GM12864 (cell line): ENCODE measurements around the gene OSBPL1A.
"Not testable (repeated sequence)": the region's sequence is repeated elsewhere in the genome, so short reads cannot be mapped to it uniquely, and the experiment has no call there.

ENCODE experiments used
- DNase-seq: peaks from one replicate; pipeline ENCODE4 v3.0.0-alpha.2; 2011; ENCODE audit warnings: low read depth
- H3K4me3 ChIP-seq: 2 replicates; pipeline ENCODE4 v1.5.1; 2011; ENCODE audit warnings: mild to moderate bottlenecking, low read depth, low read length, control low read depth
- CTCF ChIP-seq: IDR thresholded peaks from 2 replicates; pipeline ENCODE4 v1.5.1; 2011; ENCODE audit warnings: low read depth, mild to moderate bottlenecking, moderate library complexity, low read length, control low read depth, inconsistent platforms; ENCODE audit errors: missing control alignments

Gene OSBPL1A

GRCh38 chr18:24368749-24369148 is 28.9 kb downstream of the OSBPL1A start:
- TF ChIP-seq CTCF = no peak
- no peak for DNase-seq
- H3K4me3 ChIP-seq = no peak overlapping the region

- TF ChIP-seq CTCF = no peak
- DNase-seq = no peak
- no peak overlapping the region for H3K4me3 ChIP-seq
Measured at GRCh38 chr18:24366328-24366727, 31.3 kb downstream of the OSBPL1A start.

DNA sequence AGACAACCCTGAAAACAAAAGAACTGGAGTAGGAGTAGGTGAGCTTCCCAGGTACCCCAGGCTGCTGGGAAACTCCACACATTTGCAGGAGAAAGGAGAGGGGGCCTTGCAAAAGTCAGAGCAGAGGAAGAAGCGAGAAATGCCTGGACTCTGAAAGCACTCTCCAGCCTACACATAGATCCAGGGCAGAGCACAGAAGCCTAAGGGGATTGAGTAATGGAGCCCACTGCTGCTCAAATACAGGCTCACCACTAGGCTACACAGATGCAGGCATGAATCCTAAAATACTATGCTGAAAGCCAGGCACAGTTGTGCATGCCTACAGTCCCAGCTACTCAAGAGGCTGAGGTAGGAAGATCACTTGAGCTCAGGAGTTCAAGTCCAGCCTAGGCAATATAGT is 33.4 kb downstream of the OSBPL1A start:
- no peak for TF ChIP-seq CTCF
- H3K4me3 ChIP-seq = no peak overlapping the region
- no peak for DNase-seq

GRCh38 chr18:24362757-24363156 is 34.9 kb downstream of the OSBPL1A start:
- DNase-seq = no peak
- no peak overlapping the region for H3K4me3 ChIP-seq
- TF ChIP-seq CTCF = no peak

GRCh38 chr18:24359787-24360530 is 37.7 kb downstream of the OSBPL1A start:
- H3K4me3 ChIP-seq = not testable (repeated sequence)
- peak; percentile 40 for TF ChIP-seq CTCF
- peak; percentile 36 for DNase-seq

DNA sequence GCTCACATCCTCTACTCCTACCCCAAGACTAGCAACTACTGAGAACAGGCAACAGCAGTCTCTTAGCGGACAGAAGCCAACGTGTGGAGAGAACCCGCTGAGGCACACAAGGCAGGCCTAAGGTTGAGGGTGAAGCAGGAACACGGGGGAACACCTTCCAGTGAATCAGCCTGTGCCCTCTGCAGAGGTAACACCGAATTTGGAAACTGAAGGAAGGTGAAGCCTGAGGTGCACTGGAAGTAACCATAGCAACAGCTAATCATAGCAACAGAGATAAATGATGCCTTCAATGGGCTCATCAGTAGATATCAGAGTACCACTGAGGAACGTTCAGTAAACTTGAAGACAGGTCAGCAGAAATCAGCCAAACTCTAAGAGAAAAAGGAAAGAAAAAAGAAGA is 43.3 kb downstream of the OSBPL1A start:
- TF ChIP-seq CTCF = no peak
- no peak overlapping the region for H3K4me3 ChIP-seq
- DNase-seq = no peak

- H3K4me3 ChIP-seq = no peak overlapping the region
- DNase-seq = no peak
- TF ChIP-seq CTCF = no peak
Measured at GRCh38 chr18:24346254-24346653, 51.4 kb downstream of the OSBPL1A start.
